HG03469 (cell line): ENCODE data around the gene LOXL1.

Source experiments
- ATAC-seq: cut with Tn5 transposase; IDR thresholded peaks from one replicate; pipeline ENCODE4 v1.9.1; 2021; ENCODE audit warnings: mild to moderate bottlenecking, moderate library complexity, moderate number of reproducible peaks; ENCODE audit not compliant: unreplicated experiment

Gene LOXL1

DNA sequence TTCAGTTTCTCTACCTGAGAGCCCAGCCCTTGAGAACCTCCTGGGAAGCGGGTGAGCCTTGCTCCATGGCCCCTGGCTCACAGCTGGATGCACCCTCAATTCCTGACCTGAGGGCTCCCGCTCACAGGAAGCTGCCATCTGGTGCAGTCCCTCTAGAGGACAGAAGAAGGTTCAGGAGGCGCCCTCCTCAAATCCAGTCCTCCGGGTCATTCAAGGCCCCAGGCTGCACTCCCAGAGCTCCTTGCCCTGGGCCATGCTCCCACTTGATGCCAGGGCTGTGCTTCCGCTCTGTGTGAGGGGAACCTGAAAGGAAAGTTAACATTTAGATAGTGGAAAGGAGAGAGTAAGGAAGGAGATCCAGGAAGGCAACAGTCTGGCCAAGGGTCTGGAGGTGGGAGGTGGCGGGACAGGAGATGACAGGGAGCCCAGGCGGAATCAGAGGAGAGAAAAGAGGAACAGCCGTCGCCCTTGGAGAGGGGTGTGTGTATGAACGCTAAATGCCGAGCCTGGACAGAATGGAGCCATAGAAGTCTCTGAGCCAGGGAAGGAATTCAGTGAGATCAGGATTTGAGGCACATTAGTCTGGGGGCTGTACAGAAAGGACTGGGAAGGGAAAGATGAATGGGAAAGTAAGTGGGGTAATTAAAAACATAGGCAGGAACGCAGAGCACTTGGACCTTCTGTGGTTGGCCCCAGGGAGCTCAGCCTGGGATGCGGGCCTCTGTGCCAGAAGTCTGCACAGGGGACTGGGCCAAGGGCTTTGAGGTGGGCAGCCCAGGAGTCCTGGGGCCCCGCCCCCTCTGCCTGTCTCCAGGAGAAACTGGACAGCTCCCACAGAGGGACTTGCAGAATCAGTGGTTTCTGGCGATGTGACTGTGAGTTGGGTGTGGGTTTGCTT, 26.8 kb upstream of the LOXL1 start:
- no peak for ATAC-seq

DNA sequence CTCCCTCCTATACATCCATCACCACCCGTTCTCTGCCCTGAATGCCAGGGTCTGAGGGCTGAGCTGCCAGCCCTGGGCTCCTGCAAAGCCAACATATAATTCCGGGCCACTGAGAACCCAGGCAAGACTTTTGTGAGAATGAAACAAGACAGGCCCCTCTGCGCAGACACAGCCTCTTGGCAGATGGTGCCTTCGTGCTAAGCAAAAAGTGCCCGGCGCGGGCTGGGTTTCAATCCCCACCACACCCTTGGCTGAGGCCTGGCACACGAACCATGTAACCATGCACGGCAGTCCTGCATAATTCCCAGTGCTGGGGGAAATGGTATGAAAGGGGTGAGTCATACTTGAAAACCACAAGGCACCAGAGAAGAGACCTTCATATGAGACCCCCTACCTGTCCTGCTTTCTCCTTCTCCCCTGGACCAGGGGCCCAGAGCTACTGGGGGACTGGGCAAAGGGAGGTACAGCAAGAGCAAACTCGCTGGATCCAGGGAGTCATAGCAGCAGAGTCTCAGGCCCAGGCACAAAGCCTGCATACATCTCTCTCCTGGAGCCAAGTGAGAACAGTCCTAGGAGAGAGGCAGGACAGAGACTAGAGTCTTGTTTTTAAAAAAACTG, 26.1 kb upstream of the LOXL1 start:
- ATAC-seq = no peak

DNA sequence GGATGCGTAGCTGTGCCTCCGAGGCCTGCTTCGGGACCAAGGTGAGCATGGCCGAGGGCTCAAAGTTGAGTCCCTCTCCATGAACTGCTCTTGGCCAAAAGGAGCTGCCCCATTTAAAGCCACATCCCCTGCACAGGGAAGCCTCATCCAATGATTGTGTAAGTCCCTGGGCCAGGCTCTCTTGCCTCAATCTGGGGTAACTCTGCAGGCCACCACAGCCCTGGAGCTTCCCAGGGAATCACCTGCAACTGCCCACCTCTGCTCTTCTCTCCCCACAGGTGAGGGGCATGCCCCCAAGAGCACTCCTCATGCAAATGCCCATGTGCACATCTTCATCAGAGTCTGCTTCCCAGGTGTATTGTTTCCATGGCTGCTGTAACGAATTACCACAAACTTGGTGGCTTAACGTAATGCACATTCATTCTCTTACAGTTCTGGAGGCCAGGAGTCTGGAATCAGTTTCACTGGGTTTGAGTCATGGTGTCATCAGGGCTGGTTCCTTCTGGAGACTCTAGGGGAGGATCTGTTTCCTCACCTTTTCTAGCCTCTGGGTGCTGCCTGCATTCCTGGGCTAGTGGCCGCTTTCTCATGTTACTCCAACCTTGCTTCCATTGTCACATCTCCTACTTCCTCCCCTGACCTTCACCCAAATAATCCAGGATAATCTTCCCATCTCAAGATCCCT, 25.0 kb upstream of the LOXL1 start:
- no peak for ATAC-seq

DNA sequence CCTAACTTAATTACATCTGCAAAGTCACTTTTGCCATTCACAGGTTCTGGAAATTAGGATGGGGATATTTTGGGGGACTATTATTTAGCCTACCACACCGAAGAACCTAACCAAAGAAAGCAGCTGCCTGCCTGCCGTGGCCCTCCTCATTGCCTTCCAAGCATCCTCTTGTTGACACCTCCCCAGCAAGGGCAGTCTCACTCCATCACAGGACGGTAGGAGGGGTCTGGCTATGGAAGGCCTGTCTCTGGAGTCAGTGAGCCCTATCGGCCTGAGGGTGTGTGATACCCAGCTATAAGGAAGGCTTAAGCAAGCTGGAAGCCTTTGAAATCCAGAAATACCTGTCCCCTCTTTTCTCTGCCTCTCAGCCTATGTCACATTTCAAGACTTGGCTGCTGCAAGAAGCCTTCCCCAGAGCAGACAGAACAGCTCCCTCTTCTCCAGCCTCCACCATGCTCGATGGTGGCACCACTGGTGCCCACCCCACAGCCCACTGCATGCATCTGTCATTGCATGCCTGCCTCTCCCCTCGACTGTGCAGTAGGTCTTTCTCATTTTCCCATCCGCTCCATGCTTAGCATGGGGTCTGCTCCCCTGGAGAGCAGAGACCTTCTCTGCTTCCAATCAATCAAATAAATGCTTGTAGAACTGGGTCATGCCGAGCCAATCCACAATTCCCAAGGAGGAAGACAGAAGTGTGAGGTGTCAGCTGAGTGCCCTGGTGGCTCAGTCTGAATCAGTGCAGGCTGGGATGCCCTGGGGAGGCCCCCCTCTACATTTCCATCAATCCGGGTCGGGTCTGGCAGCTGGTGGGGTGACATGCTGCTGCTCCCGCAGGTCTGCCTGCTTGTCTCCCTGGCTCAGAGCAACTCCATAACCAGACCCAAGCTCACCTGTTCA, 23.9 kb upstream of the LOXL1 start:
- no peak for ATAC-seq

DNA sequence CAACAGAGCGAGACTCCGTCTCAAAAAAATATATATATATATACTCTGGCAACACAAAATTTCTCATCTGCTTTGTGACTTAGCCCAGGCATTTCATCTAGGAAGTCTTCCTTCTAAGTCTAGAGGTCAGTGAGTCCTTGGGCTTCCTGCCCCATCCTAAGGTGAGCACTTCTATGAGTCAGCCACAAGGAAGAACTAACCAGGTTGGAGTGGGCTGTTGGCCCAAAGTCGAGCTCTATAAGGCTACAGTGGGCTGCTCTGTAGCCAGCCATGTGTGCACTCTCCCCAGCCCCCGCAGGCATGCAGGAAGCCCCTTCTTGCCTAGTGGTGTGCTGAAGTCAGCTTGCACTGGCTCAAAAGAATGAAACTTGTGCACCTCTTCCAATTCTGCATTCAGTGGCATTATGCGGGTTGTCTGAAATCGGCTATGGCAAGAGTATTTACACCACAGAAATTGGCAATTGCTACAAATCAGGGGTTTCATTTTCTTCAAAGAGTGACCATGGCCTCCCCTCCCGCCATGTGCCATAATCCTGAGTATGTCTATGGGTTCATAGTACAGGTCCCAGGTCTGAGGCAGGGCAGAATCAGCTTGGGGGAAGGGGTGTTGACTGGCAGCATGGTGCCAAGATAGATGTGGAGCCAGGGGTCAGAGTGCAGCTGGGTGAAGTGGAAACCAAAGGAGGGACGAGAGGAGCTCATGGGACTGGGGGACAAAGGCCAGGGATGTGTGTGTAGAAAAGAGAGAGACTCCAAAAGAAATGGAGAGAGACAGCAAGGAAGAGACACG, 22.0 kb upstream of the LOXL1 start:
- ATAC-seq = no peak

DNA sequence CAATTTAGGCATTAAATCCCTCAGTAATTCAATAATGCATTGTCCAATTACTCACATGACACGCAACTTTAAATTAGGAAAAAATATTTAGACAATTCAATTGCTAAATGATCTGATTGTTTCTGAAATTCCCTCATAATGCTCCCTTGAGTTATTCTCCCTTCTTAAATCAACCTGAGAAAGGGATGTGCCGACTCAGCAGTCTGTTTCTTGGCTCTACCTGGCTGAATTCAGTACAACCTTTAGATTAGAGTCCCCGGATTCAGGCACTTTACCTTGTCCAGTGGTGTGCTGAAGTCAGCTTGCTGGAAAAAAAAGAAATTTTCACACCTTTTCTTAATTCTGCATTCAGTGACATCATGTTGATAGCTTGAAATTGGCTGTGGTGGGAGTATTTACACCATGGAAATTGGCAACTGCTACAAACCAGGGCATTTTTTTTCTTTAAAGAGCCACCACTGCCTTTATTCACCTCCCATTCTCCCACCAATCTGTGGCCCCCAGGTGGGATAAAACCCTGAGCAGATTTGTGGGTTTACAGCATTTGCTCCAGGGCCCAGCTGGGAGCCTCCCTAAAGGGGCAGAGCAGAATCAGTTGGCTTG, 20.9 kb upstream of the LOXL1 start:
- no peak for ATAC-seq

DNA sequence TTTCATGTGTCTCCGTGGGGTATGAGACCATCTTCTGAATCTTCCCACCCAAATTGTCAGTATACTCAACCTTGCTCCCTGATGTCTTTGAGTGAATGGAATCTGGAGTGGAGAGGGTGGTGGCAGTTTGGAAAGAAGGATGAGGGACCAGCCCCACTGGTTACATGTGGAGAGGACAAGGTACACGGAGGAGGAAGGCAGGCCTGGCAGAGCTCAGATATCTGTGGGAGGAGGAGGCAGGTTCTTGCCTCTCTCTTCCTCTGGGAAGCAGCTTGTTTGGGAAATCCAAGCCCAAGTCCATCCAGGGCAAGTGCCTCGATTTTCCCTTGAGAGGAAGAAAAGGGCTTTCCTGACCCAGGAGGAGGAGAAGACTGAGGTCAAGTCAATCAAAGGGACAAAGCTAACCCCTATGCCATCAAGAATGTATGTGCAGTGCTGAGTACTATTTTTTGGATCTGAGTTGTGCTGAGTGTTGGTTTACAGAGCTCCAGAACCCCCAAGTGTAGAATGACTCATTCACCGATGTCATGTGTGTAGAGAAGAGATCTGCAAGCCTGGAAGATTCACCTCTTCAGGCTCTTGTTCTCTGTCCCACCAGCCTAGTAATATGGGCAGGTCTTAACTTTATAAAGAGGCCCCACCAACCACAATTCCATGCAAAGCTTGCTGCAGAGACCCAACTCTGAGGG, 19.8 kb upstream of the LOXL1 start:
- ATAC-seq = no peak

DNA sequence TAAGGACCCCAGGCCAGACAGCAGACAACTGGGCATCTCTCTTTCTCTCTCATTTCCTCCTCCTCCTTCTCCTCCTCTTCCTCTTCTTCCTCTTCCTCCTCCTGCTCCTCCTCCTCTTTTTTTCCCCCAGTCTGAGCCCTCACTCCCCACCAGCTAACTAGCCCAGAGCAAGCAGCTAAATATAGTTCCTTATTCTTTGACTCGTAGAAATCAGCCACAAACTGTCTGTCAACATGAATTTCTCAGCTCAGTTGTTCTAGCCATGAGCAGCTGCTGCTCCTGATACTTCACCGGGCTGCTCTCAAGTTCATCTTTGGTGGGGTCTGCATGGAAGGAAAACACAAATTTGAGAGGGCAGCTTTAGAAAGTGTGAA, 19.2 kb upstream of the LOXL1 start:
- no peak for ATAC-seq

DNA sequence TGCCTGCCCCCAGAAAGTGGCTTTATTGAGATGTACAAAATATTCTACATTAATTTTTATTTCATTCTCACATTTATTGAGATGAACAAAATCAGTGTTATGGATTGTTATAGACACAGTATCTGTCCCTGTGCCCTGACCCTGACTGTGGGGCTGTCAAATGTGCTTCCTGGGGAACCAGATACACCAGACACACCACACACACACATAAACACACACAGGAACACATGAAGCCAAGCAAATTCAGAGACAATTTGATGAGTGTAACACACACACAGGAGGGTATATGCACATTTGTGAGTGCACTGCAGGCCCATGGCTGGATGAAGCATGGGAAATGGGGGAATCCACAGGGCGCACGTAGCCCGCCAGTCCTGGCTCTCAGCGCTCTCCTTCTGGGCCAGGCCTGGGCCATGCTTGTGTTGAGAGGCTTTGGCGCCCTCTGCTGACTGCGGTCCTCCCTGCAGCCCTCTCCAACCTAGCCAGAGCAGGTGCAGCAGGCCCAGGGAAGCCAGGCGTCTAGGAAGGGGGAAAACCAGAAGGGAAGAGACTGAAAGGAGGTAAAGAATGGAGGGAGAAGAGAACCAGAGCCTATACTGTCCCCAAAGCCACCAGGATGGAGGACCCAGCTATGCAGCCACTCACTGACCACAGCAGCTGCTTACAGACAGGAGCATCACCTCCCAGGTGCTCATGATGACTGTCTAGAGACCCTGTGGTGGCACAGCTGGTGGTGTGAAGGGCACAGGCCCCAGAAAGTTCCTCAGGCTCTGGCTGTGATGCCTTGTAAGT, 18.0 kb upstream of the LOXL1 start:
- no peak for ATAC-seq

DNA sequence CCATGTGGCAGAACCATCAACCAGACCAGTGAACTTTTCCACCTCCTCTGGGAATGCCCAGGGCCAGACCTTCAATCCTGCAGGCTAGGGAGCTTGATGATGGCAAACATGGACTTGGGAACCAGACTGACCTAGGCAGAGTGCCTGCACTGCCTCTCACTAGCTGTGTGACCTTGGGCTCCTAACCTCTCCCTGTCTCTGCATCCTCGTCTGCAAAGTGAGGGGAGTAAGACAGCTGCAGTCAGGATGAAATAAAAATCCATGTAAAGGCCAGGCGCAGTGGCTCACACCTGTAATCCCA, 17.5 kb upstream of the LOXL1 start:
- no peak for ATAC-seq

DNA sequence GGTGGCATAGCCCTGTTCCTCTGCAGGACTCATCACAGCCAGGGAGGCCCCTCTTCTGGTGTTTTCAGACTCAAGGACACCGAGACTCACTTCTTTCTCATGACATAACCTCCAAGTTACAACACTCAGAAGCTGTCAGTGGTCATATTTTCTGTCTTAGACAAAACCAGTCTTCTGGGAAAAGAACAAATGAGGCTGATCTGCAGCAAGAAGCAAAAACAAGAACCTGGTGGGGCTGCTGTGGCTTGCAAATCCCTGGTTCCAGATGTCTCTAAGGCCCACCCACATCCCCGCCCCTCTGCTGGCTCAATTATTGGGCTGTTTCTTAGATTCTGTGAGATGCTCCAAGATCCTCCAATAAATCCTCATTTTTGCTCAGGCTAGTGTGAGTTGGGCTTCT, 16.6 kb upstream of the LOXL1 start:
- ATAC-seq = no peak

DNA sequence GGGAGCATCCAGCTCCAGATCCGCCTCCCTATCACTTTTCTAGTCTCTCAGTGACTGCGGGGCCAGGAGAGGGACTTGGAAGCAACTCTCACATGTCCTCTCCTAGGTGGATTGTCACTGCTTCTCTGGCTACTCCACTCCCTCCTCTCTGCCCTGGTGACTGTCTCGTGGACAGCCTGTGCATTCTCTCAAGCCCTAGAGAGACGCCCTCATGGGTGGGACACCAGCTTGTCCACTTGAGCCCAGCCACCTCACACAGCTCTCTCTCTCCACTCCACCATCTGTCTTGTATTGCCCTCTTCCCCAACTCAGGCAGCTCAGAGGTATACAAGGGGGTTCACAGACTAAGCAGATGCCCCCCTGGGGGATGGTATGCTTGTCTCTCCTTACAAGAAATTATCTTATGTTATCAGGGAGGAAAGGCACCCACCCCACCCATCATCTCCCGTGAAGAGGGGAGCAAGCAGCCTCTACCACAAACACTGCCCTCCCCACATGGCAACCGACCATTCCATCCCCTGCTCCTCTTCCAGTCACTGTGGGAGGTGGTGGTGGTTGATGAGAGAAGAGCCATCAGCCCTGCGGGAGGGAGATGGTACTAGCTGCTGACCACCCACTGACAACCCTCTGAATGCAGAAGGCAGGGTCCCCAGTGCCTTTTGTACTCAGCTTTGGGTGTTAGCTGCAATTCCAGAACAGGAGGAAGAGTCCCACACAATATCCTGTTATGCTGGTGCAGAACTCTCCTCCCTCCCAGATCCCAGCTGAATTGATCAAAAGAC, 15.5 kb upstream of the LOXL1 start:
- ATAC-seq = no peak

DNA sequence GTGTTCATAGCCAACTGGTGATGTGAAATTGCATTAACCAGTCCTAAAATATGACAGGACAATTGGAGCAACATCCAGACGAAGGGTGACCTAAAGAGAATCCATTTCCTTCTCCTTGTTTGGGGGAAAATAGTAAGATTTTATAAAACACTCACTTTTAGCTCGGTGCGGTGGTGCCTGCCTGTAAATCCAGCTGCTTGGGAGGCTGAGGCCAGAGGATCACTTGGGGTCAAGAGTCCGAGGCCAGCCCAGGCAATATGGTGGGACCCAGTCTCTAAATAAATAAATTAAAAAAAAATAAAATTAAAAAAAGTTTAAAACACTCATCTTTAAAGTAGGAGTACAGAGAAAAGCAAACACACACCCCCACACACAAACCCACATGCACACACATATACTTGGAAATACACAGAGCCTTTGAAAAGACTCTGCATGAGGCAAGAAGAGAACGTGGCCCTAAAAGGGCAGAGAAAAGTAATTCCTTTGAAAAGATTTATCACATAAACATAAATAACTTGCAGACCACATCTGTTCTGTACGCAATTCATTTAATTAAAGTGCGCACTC, 14.1 kb upstream of the LOXL1 start:
- ATAC-seq = no peak

DNA sequence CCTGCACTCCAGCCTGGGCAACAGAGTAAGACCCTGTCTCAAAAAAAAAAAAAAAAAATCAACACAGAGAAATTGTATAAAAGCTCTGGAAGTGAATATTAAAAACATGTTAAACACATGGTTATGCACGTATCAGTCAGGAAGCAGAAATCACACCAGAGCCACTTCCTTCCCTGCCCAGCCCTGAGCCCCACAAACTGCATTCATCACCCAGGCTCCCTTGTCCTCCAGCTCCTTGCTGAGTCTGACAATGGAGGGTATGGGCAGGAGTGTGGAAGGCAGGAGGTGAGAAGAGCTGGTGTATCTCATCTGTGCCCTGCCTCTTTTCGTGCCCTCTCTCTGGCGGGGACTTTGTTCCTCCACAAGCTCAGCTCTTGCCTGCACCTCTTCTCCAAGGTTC, 12.1 kb upstream of the LOXL1 start:
- no peak for ATAC-seq

DNA sequence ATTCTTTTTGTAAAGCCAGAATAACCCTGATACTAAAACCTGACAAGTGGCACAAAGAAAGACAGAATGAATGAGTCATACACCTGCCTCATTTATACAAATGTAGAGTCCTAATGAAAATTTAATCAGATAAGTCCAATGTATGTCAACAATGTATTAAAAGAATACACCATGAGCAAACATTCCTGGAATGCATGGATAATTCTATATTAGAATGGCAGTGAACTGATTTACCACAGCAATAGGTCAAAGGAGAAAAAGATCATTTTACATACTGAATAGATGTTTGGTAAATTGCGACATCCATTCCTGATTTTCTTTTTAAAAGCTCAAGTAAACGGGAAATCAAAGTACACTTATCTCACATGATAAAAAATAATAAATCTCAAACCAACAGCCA, 11.2 kb upstream of the LOXL1 start:
- ATAC-seq = no peak

DNA sequence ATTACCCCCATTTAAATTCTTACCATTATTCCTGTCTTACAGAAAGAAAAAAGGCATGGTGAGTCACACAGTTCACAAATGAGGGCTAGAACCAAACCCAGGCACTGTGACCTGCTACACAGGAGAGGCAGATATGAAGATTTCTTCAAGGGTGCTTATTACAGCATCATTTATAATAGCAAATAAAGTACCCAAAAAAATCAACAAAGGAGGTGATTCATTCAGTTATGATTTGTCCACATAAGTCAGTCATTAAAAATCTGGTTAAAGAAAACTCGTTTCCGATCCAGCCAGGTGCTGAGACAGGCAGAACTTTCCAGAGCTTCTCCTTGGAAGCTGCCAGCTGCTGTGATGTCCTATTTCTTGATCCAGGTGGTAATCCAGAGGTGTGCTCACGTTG, 7.5 kb upstream of the LOXL1 start:
- ATAC-seq = no peak

DNA sequence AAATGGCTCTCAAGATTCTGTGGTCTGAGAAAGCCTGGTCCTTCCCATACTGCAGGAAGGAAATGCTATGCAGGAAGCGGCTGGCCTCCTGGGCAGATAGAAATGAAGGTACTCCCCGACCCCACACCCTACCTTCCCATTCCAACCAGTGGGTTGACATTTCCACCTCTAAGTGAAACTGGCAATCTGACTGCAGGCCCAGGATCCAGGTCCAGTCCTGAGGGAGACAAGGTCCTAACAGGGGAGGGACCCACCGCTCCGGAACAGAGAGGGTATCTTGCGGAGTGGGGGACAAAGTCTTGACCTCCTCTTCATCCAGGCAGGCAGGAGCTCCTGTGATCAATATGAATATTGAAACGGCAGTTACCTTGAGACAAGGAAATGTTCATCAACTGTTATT, 6.6 kb upstream of the LOXL1 start:
- no peak for ATAC-seq
